HEK293 (cell line): ENCODE results near the gene ZCWPW1.

Source experiments
- KLF10 ChIP-seq: fragments of 450-650 bp; IDR thresholded peaks from 2 replicates; pipeline ENCODE4 v1.5.1; 2018; ENCODE audit warnings: missing biosample characterization, mild to moderate bottlenecking, missing genetic modification characterization
- RBAK ChIP-seq: fragments of 450-650 bp; formaldehyde crosslinking; IDR thresholded peaks from 2 replicates; pipeline ENCODE4 v1.5.1; 2016; ENCODE audit warnings: missing biosample characterization, missing genetic modification characterization
- SALL2 ChIP-seq: fragments of 450-650 bp; formaldehyde crosslinking; IDR thresholded peaks from 2 replicates; pipeline ENCODE4 v1.5.0; 2017; ENCODE audit warnings: missing biosample characterization, mild to moderate bottlenecking, missing genetic modification characterization, borderline replicate concordance
- TCF7L2 ChIP-seq: IDR thresholded peaks from 2 replicates; pipeline ENCODE4 v1.6.1; 2011; ENCODE audit warnings: low read depth, mild to moderate bottlenecking, inconsistent platforms, low read length, moderate library complexity, borderline replicate concordance
- ZNF132 ChIP-seq: fragments of 450-650 bp; formaldehyde crosslinking; IDR thresholded peaks from 2 replicates; pipeline ENCODE4 v1.5.1; 2017; ENCODE audit warnings: missing biosample characterization, missing genetic modification characterization, borderline replicate concordance
- ZNF274 ChIP-seq, 2 experiments: fragments of 200-500 bp in 1 of 2; fragments of 450-650 bp in 1 of 2; sonication (Bioruptor generic) in 1 of 2; formaldehyde crosslinking in 1 of 2; IDR thresholded peaks; 2 replicates each; pipeline versions ENCODE4 v1.5.1 to v1.6.1; 2014 to 2016; ENCODE audit warnings: borderline replicate concordance in 1 of 2, inconsistent platforms in 1 of 2, low read length in 1 of 2, missing biosample characterization in 1 of 2, missing genetic modification characterization in 1 of 2
- ZNF561 ChIP-seq: fragments of 450-650 bp; IDR thresholded peaks from 2 replicates; pipeline ENCODE4 v1.5.1; 2018; ENCODE audit warnings: missing biosample characterization, missing genetic modification characterization, borderline replicate concordance
- ZNF677 ChIP-seq: fragments of 450-650 bp; IDR thresholded peaks from 2 replicates; pipeline ENCODE4 v1.5.0; 2018; ENCODE audit warnings: missing biosample characterization, mild to moderate bottlenecking, missing genetic modification characterization, moderate library complexity
- TF ChIP-seq, protein P1 (sequence below): fragments of 450-650 bp; formaldehyde crosslinking; IDR thresholded peaks from 2 replicates; pipeline ENCODE4 v1.5.1; 2016; ENCODE audit warnings: missing biosample characterization, missing genetic modification characterization
- TF ChIP-seq, protein P2 (sequence below): fragments of 450-650 bp; formaldehyde crosslinking; IDR thresholded peaks from 2 replicates; pipeline ENCODE4 v1.5.1; 2016; ENCODE audit warnings: missing biosample characterization, missing genetic modification characterization
- TF ChIP-seq, protein P3 (sequence below): fragments of 450-650 bp; formaldehyde crosslinking; IDR thresholded peaks from 2 replicates; pipeline ENCODE4 v1.5.1; 2016; ENCODE audit warnings: missing biosample characterization, missing genetic modification characterization

DNA sequence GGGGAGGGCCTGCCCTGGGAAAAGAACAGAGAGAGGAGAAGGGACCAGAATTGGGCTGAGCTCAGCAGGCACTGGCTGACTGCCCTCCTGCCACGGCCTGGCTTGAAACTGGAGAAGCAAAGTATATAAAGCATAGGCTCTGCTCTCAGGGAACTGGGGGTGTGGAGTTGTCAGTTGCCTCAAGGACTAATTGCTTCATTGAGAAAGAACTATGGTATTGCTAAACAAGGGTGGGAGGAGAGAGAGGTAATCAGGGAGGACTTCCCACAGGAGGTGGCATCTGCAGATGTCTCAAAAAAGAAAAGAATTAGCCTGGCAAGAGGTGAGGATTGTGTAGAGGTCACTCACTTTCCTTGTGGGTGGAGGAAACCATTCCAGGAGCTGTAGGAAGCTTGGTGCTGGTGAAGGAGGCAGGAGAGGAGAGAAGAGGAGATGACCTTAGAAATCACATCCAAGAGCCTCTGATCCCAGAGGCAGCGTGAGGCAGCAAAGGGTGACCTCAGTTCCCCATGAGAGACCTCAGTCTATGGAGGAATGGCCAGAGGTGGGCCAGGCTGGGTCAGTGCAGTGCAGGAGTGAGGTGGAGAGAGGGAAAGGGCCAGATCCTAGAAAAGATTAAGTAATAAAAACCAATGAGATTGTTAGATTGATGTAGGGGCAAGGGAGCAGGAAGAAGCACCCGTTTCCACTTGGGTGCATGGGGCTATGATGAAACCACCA lies 68.2 kb downstream of the ZCWPW1 start:
- TF ChIP-seq, protein P1, sequence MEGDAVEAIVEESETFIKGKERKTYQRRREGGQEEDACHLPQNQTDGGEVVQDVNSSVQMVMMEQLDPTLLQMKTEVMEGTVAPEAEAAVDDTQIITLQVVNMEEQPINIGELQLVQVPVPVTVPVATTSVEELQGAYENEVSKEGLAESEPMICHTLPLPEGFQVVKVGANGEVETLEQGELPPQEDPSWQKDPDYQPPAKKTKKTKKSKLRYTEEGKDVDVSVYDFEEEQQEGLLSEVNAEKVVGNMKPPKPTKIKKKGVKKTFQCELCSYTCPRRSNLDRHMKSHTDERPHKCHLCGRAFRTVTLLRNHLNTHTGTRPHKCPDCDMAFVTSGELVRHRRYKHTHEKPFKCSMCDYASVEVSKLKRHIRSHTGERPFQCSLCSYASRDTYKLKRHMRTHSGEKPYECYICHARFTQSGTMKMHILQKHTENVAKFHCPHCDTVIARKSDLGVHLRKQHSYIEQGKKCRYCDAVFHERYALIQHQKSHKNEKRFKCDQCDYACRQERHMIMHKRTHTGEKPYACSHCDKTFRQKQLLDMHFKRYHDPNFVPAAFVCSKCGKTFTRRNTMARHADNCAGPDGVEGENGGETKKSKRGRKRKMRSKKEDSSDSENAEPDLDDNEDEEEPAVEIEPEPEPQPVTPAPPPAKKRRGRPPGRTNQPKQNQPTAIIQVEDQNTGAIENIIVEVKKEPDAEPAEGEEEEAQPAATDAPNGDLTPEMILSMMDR (tag by site-specific recombination), result no peak
- TF ChIP-seq ZNF274 (IDR thresholded peaks at IDR 0.05; ENCODE audit: low read length), result no peak
- TF ChIP-seq ZNF274 (tag by site-specific recombination; IDR thresholded peaks at IDR 0.05; ENCODE audit: borderline replicate concordance), result no peak
- TF ChIP-seq TCF7L2, result no peak
- TF ChIP-seq KLF10 (tag by site-specific recombination), result no peak
- no peak for TF ChIP-seq ZNF677 (tag by site-specific recombination)
- TF ChIP-seq, protein P2, sequence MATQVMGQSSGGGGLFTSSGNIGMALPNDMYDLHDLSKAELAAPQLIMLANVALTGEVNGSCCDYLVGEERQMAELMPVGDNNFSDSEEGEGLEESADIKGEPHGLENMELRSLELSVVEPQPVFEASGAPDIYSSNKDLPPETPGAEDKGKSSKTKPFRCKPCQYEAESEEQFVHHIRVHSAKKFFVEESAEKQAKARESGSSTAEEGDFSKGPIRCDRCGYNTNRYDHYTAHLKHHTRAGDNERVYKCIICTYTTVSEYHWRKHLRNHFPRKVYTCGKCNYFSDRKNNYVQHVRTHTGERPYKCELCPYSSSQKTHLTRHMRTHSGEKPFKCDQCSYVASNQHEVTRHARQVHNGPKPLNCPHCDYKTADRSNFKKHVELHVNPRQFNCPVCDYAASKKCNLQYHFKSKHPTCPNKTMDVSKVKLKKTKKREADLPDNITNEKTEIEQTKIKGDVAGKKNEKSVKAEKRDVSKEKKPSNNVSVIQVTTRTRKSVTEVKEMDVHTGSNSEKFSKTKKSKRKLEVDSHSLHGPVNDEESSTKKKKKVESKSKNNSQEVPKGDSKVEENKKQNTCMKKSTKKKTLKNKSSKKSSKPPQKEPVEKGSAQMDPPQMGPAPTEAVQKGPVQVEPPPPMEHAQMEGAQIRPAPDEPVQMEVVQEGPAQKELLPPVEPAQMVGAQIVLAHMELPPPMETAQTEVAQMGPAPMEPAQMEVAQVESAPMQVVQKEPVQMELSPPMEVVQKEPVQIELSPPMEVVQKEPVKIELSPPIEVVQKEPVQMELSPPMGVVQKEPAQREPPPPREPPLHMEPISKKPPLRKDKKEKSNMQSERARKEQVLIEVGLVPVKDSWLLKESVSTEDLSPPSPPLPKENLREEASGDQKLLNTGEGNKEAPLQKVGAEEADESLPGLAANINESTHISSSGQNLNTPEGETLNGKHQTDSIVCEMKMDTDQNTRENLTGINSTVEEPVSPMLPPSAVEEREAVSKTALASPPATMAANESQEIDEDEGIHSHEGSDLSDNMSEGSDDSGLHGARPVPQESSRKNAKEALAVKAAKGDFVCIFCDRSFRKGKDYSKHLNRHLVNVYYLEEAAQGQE (tag by site-specific recombination), result no peak
- no peak for TF ChIP-seq ZNF561 (tag by site-specific recombination)
- no peak for TF ChIP-seq RBAK (tag by site-specific recombination)
- TF ChIP-seq, protein P3, sequence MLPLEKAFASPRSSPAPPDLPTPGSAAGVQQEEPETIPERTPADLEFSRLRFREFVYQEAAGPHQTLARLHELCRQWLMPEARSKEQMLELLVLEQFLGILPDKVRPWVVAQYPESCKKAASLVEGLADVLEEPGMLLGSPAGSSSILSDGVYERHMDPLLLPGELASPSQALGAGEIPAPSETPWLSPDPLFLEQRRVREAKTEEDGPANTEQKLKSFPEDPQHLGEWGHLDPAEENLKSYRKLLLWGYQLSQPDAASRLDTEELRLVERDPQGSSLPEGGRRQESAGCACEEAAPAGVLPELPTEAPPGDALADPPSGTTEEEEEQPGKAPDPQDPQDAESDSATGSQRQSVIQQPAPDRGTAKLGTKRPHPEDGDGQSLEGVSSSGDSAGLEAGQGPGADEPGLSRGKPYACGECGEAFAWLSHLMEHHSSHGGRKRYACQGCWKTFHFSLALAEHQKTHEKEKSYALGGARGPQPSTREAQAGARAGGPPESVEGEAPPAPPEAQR (tag by site-specific recombination), result no peak
- TF ChIP-seq ZNF132 (tag by site-specific recombination), result no peak
- TF ChIP-seq SALL2, result no peak
